ENCODE measurements around the gene MALRD1. TPM values are rescaled to one million over a fixed set of nuclear protein-coding genes. Genes with fewer than 3 reads are reported as not detected.

The MALRD1 gene
- total RNA-seq, 2 experiments from 2014 or later: not detected

- POLR2A ChIA-PET: no interaction called here
These were observed 95.6 kb downstream of the MALRD1 start for GRCh38 chr10:19144206-19144605.

DNA sequence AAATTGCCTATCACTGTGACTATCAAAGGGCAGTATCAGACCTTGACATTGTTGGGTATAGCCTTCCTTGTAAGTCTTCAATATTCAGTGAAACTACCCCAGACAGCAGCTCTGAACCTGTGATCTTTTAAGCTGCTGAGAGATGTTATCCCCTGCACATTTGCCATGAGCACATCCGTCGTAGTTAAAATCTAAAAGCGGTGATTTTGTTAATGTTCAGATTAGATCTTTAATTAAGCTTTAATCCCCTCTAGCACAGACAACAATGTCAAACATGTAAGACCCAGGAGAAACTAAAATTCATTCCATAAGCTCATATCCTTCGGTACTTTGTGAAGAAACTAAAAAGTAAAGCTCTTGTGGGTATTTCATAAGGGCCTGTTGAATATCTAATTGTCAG is 105.8 kb downstream of the MALRD1 start:
- Histone ChIP-seq H3K9me3 (ENCODE audit: control insufficient read depth in 1 of 2, insufficient read depth in 1 of 2, low read length in 2 of 2) (peaks cover 0 to 4% of the 10 kb centered on the region in 2 experiments), H3K36me3 (ENCODE audit: insufficient read depth, low read length) (no peaks in the 10 kb centered on the region), H3K4me1 (ENCODE audit: insufficient read depth, low read length) (no peaks in the 10 kb centered on the region), H3K4me3 (ENCODE audit: low read length) (no peak overlapping the region), H3K27ac (ENCODE audit: low read depth in 1 of 2, low read length in 2 of 2) (no peak overlapping the region), H3K27me3 (ENCODE audit: control insufficient read depth in 1 of 2, insufficient read depth in 2 of 2, low read length in 2 of 2) (no peaks in the 10 kb centered on the region)
- no peak for ATAC-seq (ENCODE audit: poor library complexity)
- intact Hi-C loops (cut with DNase I, micrococcal nuclease): no loop called here
- peaks cover 2% of the 10 kb centered on the region for H3K9me3 Mint-ChIP-seq
- no peaks in the 10 kb centered on the region for H3K4me1 Mint-ChIP-seq (ENCODE audit: low read depth)
- ChIA-PET POLR2A (no interaction called here), CTCF (no interaction called here)
- no peaks in the 10 kb centered on the region for H3K36me3 Mint-ChIP-seq (ENCODE audit: low read depth)
- H3K27me3 Mint-ChIP-seq: no peaks in the 10 kb centered on the region
- no peak for TF ChIP-seq CTCF (IDR thresholded peaks at IDR 0.05)
- no peak overlapping the region for H3K4me3 Mint-ChIP-seq
- DNase-seq: no peak
- no peak overlapping the region for H3K27ac Mint-ChIP-seq

More at GRCh38 chr10:19144206-19144605, 95.6 kb downstream of the MALRD1 start:
- Mint-ChIP-seq H3K9me3 (peaks cover 10% of the 10 kb centered on the region), H3K4me1 (ENCODE audit: low read depth) (no peaks in the 10 kb centered on the region), H3K4me3 (no peak overlapping the region), H3K27me3 (no peaks in the 10 kb centered on the region), H3K36me3 (ENCODE audit: low read depth) (no peaks in the 10 kb centered on the region), H3K27ac (no peak overlapping the region)
- H3K4me3 ChIP-seq (ENCODE audit: low read length): no peak overlapping the region
- no peaks in the 10 kb centered on the region for H3K9me3 ChIP-seq (ENCODE audit: control insufficient read depth in 1 of 2, insufficient read depth in 1 of 2, low read length in 2 of 2)
- intact Hi-C loops (cut with DNase I, micrococcal nuclease): no loop called here
- no peak for DNase-seq
- ATAC-seq (ENCODE audit: poor library complexity): no peak
- no peak for TF ChIP-seq CTCF (IDR thresholded peaks at IDR 0.05)
- CTCF ChIA-PET: no interaction called here
- no peaks in the 10 kb centered on the region for H3K36me3 ChIP-seq (ENCODE audit: insufficient read depth, low read length)
- no peaks in the 10 kb centered on the region for H3K4me1 ChIP-seq (ENCODE audit: insufficient read depth, low read length)
- no peak overlapping the region for H3K27ac ChIP-seq (ENCODE audit: low read depth in 1 of 2, low read length in 2 of 2)
- H3K27me3 ChIP-seq (ENCODE audit: control insufficient read depth in 1 of 2, insufficient read depth in 2 of 2, low read length in 2 of 2): no peaks in the 10 kb centered on the region

GRCh38 chr10:19158358-19158757 is 109.8 kb downstream of the MALRD1 start:
- POLR2A ChIA-PET: no interaction called here
- Mint-ChIP-seq H3K27ac (no peak overlapping the region), H3K27me3 (no peaks in the 10 kb centered on the region), H3K36me3 (ENCODE audit: low read depth) (no peaks in the 10 kb centered on the region), H3K4me3 (no peak overlapping the region), H3K4me1 (ENCODE audit: low read depth) (no peaks in the 10 kb centered on the region), H3K9me3 (peaks cover 6% of the 10 kb centered on the region)
- Histone ChIP-seq H3K4me1 (ENCODE audit: insufficient read depth, low read length) (no peaks in the 10 kb centered on the region), H3K36me3 (ENCODE audit: insufficient read depth, low read length) (no peaks in the 10 kb centered on the region), H3K27ac (ENCODE audit: low read depth in 1 of 2, low read length in 2 of 2) (no peak overlapping the region), H3K9me3 (ENCODE audit: control insufficient read depth in 1 of 2, insufficient read depth in 1 of 2, low read length in 2 of 2) (peaks cover 0 to 8% of the 10 kb centered on the region in 2 experiments), H3K4me3 (ENCODE audit: low read length) (no peak overlapping the region), H3K27me3 (ENCODE audit: control insufficient read depth in 1 of 2, insufficient read depth in 2 of 2, low read length in 2 of 2) (no peaks in the 10 kb centered on the region)
- no peak for DNase-seq
- no peak for TF ChIP-seq CTCF (IDR thresholded peaks at IDR 0.05)
- ATAC-seq (ENCODE audit: poor library complexity): no peak
- CTCF ChIA-PET: no interaction called here
- intact Hi-C loops (cut with DNase I, micrococcal nuclease): no loop called here

Measured in CD4-positive, alpha-beta T cell (primary cell).